Measurements from ENCODE around the gene MAS1.
"Not testable (repeated sequence)": the region's sequence is repeated elsewhere in the genome, so short reads cannot be mapped to it uniquely, and the experiment has no call there.

Gene MAS1

GRCh38 chr6:159890792-159891191 is at the start of gene MAS1:
TSS of gene MAS1 (plus strand) at chr6:159890988. CDS start at chr6:159906956, 15,968 bp downstream.
- no peak for DNase-seq

- no peak for DNase-seq
Measured at GRCh38 chr6:159842035-159842434, 48.8 kb upstream of the MAS1 start.

- DNase-seq, result no peak
Measured at GRCh38 chr6:159844737-159845645, 45.8 kb upstream of the MAS1 start.

GRCh38 chr6:159848552-159848951 is 42.2 kb upstream of the MAS1 start:
- DNase-seq, result not testable (repeated sequence)

- not testable (repeated sequence) for DNase-seq
Measured at GRCh38 chr6:159849851-159850250, 40.9 kb upstream of the MAS1 start.

- DNase-seq, result no peak
Measured at GRCh38 chr6:159852877-159853276, 37.9 kb upstream of the MAS1 start.

GRCh38 chr6:159853754-159854153 is 37.0 kb upstream of the MAS1 start:
- no peak for DNase-seq

- no peak for DNase-seq
Measured at GRCh38 chr6:159854959-159855358, 35.8 kb upstream of the MAS1 start.

GRCh38 chr6:159858259-159858658 is 32.5 kb upstream of the MAS1 start:
- no peak for DNase-seq

- no peak for DNase-seq
Measured at GRCh38 chr6:159860482-159860881, 30.3 kb upstream of the MAS1 start.

GRCh38 chr6:159862103-159862502 is 28.7 kb upstream of the MAS1 start:
- no peak for DNase-seq

- DNase-seq, result peak; percentile 65
Measured at GRCh38 chr6:159863341-159863740, 27.4 kb upstream of the MAS1 start.

- no peak for DNase-seq
Measured at GRCh38 chr6:159865226-159865920, 25.4 kb upstream of the MAS1 start.

GRCh38 chr6:159866286-159867247 is 24.2 kb upstream of the MAS1 start:
- no peak for DNase-seq

- no peak for DNase-seq
Measured at GRCh38 chr6:159871241-159871640, 19.5 kb upstream of the MAS1 start.

GRCh38 chr6:159871906-159872305 is 18.9 kb upstream of the MAS1 start:
- DNase-seq, result no peak

- DNase-seq, result no peak
Measured at GRCh38 chr6:159874435-159874834, 16.4 kb upstream of the MAS1 start.

GRCh38 chr6:159875194-159875593 is 15.6 kb upstream of the MAS1 start:
- DNase-seq, result peak; percentile 40

GRCh38 chr6:159876242-159876641 is 14.5 kb upstream of the MAS1 start:
- DNase-seq, result no peak

GRCh38 chr6:159877256-159877808 is 13.5 kb upstream of the MAS1 start:
- DNase-seq, result no peak

GRCh38 chr6:159878341-159878740 is 12.4 kb upstream of the MAS1 start:
- DNase-seq, result no peak

GRCh38 chr6:159879856-159880255 is 10.9 kb upstream of the MAS1 start:
- DNase-seq, result no peak
